H4 (cell line): ENCODE results near the gene GDA. TPM values are rescaled to one million over a fixed set of nuclear protein-coding genes. Genes with fewer than 3 reads are reported as not detected.

Experiments used
- DNase-seq: peaks from one replicate; pipeline ENCODE4 v3.0.0-alpha.2; 2015; ENCODE audit warnings: low spot score
- total RNA-seq: library from RNA; depleted of rRNA; stranded (reverse); fragments of >200 nt; shearing (Covaris generic); gene quantifications from 2 replicates; pipeline ENCODE4 v1.2.3, GENCODE V29; 2014; rRNA removed

The GDA gene
- 3.7 and 4.4 TPM in 2 replicates for total RNA-seq

GRCh38 chr9:72149231-72149975 is at the start of gene GDA:
TSS of gene GDA (plus strand) at chr9:72149440. CDS start at chr9:72149560, 120 bp downstream.
- peak; percentile 13 for DNase-seq

- DNase-seq: no peak
Observed at GRCh38 chr9:72102520-72102919, 46.7 kb upstream of the GDA start.

- no peak for DNase-seq
Observed at GRCh38 chr9:72113056-72113455, 36.2 kb upstream of the GDA start.

- no peak for DNase-seq
Observed at GRCh38 chr9:72119853-72120252, 29.4 kb upstream of the GDA start.

GRCh38 chr9:72124947-72125346 is 24.3 kb upstream of the GDA start:
- DNase-seq: no peak

- no peak for DNase-seq
Observed at GRCh38 chr9:72127753-72128152, 21.5 kb upstream of the GDA start.

GRCh38 chr9:72128526-72128925 is 20.7 kb upstream of the GDA start:
- DNase-seq: no peak

GRCh38 chr9:72129271-72130156 is 19.7 kb upstream of the GDA start:
- no peak for DNase-seq

GRCh38 chr9:72130321-72130720 is 18.9 kb upstream of the GDA start:
- DNase-seq: no peak

- DNase-seq: no peak
Observed at GRCh38 chr9:72131206-72131605, 18.0 kb upstream of the GDA start.

GRCh38 chr9:72132052-72132451 is 17.2 kb upstream of the GDA start:
- DNase-seq: no peak

GRCh38 chr9:72133365-72134035 is 15.7 kb upstream of the GDA start:
- DNase-seq: no peak

GRCh38 chr9:72134801-72135200 is 14.4 kb upstream of the GDA start:
- no peak for DNase-seq

GRCh38 chr9:72137697-72138365 is 11.4 kb upstream of the GDA start:
- no peak for DNase-seq

GRCh38 chr9:72139226-72139625 is 10.0 kb upstream of the GDA start:
- DNase-seq: no peak

- no peak for DNase-seq
Observed at GRCh38 chr9:72140586-72140985, 8.7 kb upstream of the GDA start.

GRCh38 chr9:72141484-72141883 is 7.8 kb upstream of the GDA start:
- no peak for DNase-seq

- no peak for DNase-seq
Observed at GRCh38 chr9:72144756-72145492, 4.3 kb upstream of the GDA start.

- DNase-seq: no peak
Observed at GRCh38 chr9:72145733-72146505, 3.3 kb upstream of the GDA start.

- DNase-seq: no peak
Observed at GRCh38 chr9:72147676-72148075, 1.6 kb upstream of the GDA start.
